Sigmoid colon (tissue), 4 donors: ENCODE results near the gene CYP3A7.

Experiments
- EP300 ChIP-seq, 4 donors: sonication (generic); formaldehyde crosslinking; IDR thresholded peaks; one replicate each; pipeline ENCODE4 v1.6.1; 2017; ENCODE audit warnings: antibody characterized with exemption in 4 of 4
- POLR2A ChIP-seq, 2 donors: fragments of 450-650 bp; IDR thresholded peaks; one replicate each; pipeline ENCODE4 v1.6.1; 2016; ENCODE audit warnings: antibody characterized with exemption in 2 of 2, mild to moderate bottlenecking in 2 of 2, moderate library complexity in 2 of 2
- POLR2AphosphoS5 ChIP-seq, 4 donors: sonication (generic); formaldehyde crosslinking; IDR thresholded peaks; one replicate each; pipeline ENCODE4 v1.6.1; 2017; ENCODE audit warnings: antibody characterized with exemption in 4 of 4
- TF ChIP-seq, protein P1 (sequence below), 4 experiments: fragments of 450-650 bp in 3 of 4; fragments of 200-600 bp in 1 of 4; IDR thresholded peaks; one replicate each; pipeline ENCODE4 v1.5.1; 2016 to 2019; ENCODE audit warnings: antibody characterized with exemption in 4 of 4, mild to moderate bottlenecking in 3 of 4, moderate library complexity in 2 of 4

DNA sequence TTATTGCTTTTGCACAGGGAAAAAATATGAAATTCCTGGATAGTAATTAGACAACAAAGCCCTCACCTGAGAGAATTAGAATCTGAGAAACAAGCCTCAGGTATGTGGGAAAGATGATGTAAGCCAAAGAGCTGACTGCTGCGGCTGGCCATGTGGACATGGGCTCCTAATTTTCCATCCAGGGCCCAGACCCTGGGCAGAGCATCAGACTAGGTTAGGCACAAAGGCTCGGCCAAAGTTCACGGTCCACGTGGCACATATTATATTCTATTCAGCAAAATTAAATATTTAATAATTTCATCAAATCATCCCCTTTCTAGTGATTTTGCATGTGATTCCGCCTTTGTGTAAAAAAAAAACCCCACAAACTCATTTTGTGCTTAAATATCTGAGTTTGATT, 43.9 kb upstream of the CYP3A7 start:
- TF ChIP-seq, protein P1, sequence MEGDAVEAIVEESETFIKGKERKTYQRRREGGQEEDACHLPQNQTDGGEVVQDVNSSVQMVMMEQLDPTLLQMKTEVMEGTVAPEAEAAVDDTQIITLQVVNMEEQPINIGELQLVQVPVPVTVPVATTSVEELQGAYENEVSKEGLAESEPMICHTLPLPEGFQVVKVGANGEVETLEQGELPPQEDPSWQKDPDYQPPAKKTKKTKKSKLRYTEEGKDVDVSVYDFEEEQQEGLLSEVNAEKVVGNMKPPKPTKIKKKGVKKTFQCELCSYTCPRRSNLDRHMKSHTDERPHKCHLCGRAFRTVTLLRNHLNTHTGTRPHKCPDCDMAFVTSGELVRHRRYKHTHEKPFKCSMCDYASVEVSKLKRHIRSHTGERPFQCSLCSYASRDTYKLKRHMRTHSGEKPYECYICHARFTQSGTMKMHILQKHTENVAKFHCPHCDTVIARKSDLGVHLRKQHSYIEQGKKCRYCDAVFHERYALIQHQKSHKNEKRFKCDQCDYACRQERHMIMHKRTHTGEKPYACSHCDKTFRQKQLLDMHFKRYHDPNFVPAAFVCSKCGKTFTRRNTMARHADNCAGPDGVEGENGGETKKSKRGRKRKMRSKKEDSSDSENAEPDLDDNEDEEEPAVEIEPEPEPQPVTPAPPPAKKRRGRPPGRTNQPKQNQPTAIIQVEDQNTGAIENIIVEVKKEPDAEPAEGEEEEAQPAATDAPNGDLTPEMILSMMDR (IDR thresholded peaks at IDR 0.05), result no peak
- TF ChIP-seq POLR2A (IDR thresholded peaks at IDR 0.05) (no peak), POLR2AphosphoS5 (IDR thresholded peaks at IDR 0.05) (no peak), EP300 (IDR thresholded peaks at IDR 0.05) (no peak)
